Neural progenitor cell (in vitro differentiated cells): ENCODE measurements around the gene KIAA1217.

ENCODE experiments used
- CTCF ChIP-seq: fragments of 200-600 bp; sonication (generic); IDR thresholded peaks from 2 replicates; pipeline ENCODE4 v1.5.1; 2017; ENCODE audit warnings: antibody characterized with exemption, mild to moderate bottlenecking
- EZH2 ChIP-seq: fragments of 200-600 bp; sonication (generic); IDR thresholded peaks from 2 replicates; pipeline ENCODE4 v1.6.1; 2017; ENCODE audit warnings: antibody characterized with exemption, mild to moderate bottlenecking, moderate library complexity
- EZH2phosphoT487 ChIP-seq: fragments of 200-600 bp; sonication (generic); IDR thresholded peaks from 2 replicates; pipeline ENCODE4 v1.6.1; 2017; ENCODE audit warnings: antibody characterized with exemption

- no peak for TF ChIP-seq CTCF
- no peak for TF ChIP-seq EZH2
- no peak for TF ChIP-seq EZH2phosphoT487
Measured at GRCh38 chr10:24231200-24231599, 22.3 kb downstream of the KIAA1217 start.
